ENCODE results near the gene ASTN2.

ASTN2 gene

DNA sequence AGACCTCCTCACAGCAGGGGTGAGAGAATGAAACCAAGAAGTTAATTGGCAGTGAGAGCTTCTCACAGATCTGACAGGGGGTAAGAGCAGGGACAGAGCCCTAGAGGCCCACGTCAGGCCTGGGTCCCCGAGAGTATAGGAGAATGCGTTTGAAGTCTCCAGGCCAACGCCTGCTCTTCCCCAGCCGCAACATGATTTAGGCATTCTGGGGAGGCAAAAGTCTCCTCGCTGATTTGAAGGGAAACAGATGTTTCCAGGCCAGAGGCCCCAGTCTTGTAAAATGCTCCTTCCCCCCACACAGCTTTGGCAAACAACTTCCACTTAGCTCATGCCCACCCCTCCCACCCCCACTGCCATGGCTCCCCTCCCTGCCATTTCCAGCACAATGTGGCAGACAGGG is 966.9 kb downstream of the ASTN2 start:
- no peak for DNase-seq (ENCODE audit: low read depth)
- TF ChIP-seq POLR2A (IDR thresholded peaks at IDR 0.05; ENCODE audit: extremely low read depth, insufficient read length): no peak
- no peak for TF ChIP-seq MYC (IDR thresholded peaks at IDR 0.05; ENCODE audit: low read depth, low read length)
- TF ChIP-seq, protein P1, sequence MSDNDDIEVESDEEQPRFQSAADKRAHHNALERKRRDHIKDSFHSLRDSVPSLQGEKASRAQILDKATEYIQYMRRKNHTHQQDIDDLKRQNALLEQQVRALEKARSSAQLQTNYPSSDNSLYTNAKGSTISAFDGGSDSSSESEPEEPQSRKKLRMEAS (IDR thresholded peaks at IDR 0.05; ENCODE audit: low read depth, low read length): no peak
- TF ChIP-seq, protein P2, sequence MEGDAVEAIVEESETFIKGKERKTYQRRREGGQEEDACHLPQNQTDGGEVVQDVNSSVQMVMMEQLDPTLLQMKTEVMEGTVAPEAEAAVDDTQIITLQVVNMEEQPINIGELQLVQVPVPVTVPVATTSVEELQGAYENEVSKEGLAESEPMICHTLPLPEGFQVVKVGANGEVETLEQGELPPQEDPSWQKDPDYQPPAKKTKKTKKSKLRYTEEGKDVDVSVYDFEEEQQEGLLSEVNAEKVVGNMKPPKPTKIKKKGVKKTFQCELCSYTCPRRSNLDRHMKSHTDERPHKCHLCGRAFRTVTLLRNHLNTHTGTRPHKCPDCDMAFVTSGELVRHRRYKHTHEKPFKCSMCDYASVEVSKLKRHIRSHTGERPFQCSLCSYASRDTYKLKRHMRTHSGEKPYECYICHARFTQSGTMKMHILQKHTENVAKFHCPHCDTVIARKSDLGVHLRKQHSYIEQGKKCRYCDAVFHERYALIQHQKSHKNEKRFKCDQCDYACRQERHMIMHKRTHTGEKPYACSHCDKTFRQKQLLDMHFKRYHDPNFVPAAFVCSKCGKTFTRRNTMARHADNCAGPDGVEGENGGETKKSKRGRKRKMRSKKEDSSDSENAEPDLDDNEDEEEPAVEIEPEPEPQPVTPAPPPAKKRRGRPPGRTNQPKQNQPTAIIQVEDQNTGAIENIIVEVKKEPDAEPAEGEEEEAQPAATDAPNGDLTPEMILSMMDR (IDR thresholded peaks at IDR 0.05; ENCODE audit: low read depth, low read length): no peak
- H3K4me3 ChIP-seq (ENCODE audit: low read depth, low read length): no peak overlapping the region

DNA sequence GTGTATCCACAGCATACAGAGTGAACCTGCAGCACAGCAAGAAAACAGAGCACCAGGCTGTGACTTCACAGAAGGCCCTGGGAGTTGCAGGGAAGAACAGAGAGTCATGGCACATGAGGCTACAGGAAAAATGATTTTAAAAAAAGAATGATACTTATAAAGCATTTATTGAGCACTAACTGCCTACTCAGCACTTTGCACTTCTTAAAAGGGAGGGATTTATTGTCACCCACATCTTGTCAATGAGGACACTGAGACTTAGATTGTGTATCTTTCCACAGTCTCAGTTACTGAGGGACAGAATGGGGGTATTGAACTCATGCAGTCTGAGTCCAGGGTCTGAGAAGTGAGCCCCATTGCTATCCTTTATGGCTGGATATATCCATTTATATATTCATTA is 972.3 kb downstream of the ASTN2 start:
- no peak overlapping the region for H3K4me3 ChIP-seq (ENCODE audit: low read depth, low read length)
- no peak for DNase-seq (ENCODE audit: low read depth)
- TF ChIP-seq, protein P1 (IDR thresholded peaks at IDR 0.05; ENCODE audit: low read depth, low read length): no peak

DNA sequence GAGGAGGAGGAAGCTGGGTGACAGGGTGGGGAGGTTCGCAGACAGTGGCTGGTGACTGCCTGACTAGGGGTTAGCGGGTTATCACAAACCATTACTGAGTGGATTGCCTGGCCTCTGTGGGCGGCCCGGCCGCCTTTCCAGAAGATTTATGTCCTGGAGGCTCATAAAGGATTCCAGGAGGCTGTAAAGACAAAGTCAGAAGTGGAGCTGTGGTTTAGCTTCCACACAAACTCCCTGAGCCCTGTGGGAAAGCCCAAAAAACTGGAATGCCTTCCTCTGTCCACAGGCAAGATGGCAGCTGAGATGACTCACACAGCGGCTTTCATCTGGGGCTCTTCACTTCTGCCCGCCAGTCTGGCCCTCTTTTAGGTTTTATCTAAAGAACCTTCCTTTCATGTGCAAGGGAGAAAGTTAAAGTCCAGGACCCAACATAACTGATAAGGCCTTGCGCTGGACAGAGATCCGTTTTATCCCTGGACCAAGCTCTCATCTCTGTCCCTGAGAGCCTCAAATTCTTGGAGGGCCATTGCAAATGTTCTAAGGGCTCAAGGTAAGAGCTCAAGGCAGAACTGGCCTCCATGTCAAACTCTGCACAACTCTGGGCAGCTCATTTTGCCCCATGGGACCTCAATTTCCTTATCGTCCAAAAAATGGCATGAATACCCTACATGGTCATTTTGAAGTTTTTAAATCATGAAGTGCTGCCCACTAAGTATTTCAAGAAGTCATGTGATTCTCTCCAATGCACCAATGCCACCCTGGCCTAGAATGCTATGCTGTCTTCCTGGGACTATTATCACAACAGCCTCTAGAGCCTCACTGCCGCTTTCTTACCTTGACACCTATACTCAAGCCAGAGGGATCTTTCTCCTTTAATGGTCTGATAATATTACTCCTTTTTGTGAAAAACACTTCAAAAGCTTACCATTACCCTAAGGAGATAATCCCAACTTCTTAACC is 977.2 kb downstream of the ASTN2 start:
- DNase-seq (ENCODE audit: low read depth): no peak
- H3K4me3 ChIP-seq (ENCODE audit: low read depth, low read length): no peak overlapping the region
- TF ChIP-seq, protein P1 (IDR thresholded peaks at IDR 0.05; ENCODE audit: low read depth, low read length): no peak
- TF ChIP-seq, protein P2 (IDR thresholded peaks at IDR 0.05; ENCODE audit: low read depth, low read length): no peak
- TF ChIP-seq MYC (IDR thresholded peaks at IDR 0.05; ENCODE audit: low read depth, low read length) (no peak), POLR2A (IDR thresholded peaks at IDR 0.05; ENCODE audit: extremely low read depth, insufficient read length) (no peak)

DNA sequence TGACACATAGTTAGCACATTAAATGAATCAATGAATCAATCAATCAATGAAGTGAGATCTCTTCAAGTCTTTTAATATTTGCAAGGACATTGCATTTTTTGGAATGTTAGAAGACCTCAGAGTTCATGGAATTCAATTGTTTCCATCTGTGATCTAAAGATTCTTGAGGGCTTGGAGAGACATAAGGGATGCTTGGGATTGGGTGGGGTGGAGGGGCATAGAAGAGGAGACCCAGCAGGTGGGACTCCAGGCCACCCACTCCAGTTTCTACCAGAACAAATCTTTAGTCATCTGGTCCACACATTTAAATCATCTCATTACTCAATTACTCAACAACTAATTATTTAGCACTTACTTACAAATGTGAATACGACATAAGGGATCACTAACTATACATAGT is 978.7 kb downstream of the ASTN2 start:
- TF ChIP-seq, protein P2 (IDR thresholded peaks at IDR 0.05; ENCODE audit: low read depth, low read length): no peak
- TF ChIP-seq MYC (IDR thresholded peaks at IDR 0.05; ENCODE audit: low read depth, low read length): no peak
- TF ChIP-seq POLR2A (IDR thresholded peaks at IDR 0.05; ENCODE audit: extremely low read depth, insufficient read length): no peak
- TF ChIP-seq, protein P1 (IDR thresholded peaks at IDR 0.05; ENCODE audit: low read depth, low read length): no peak
- no peak overlapping the region for H3K4me3 ChIP-seq (ENCODE audit: low read depth, low read length)
- DNase-seq (ENCODE audit: low read depth): no peak

DNA sequence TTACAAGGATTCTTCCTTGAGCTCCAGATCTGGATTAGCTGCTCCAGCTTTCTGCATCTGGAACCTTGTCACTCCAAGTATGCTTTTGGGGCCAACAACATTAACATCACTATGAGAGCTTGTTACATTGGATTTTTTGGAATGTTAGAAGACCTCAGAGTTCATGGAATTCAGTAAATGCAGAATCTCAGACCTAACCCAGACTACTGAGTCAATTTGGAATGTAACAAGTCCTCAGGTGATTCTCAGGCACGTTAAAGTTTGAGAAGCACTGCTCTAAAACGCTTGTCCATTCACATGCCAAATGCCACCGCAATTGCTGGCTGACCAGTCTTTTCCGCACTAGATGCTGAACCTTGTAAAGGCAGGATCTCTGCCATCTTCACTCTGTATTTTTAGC is 979.2 kb downstream of the ASTN2 start:
- DNase-seq (ENCODE audit: low read depth): no peak
- TF ChIP-seq, protein P1 (IDR thresholded peaks at IDR 0.05; ENCODE audit: low read depth, low read length): no peak
- no peak for TF ChIP-seq POLR2A (IDR thresholded peaks at IDR 0.05; ENCODE audit: extremely low read depth, insufficient read length)
- no peak for TF ChIP-seq MYC (IDR thresholded peaks at IDR 0.05; ENCODE audit: low read depth, low read length)
- no peak overlapping the region for H3K4me3 ChIP-seq (ENCODE audit: low read depth, low read length)

DNA sequence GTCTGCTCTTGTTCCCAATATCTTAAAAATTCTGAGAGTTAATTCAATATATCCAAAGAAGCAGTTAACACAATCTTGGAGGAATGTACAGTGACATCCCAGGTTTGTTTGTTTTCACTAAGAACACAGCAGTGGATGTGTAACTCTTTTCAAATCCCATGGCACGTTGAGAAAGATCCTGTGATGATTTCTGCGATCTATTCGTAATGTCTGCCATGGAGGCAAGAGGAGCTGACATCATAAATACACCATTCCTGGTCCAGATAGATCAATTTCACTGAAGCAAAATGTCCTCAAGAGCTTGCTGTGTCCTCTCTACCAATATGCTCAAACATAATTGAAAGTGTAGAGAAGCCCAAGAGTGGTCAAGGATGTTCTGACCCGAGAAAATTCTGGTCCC is 980.5 kb downstream of the ASTN2 start:
- TF ChIP-seq POLR2A (IDR thresholded peaks at IDR 0.05; ENCODE audit: extremely low read depth, insufficient read length): no peak
- TF ChIP-seq MYC (IDR thresholded peaks at IDR 0.05; ENCODE audit: low read depth, low read length): no peak
- TF ChIP-seq, protein P1 (IDR thresholded peaks at IDR 0.05; ENCODE audit: low read depth, low read length): no peak
- TF ChIP-seq, protein P2 (IDR thresholded peaks at IDR 0.05; ENCODE audit: low read depth, low read length): no peak
- DNase-seq (ENCODE audit: low read depth): no peak
- H3K4me3 ChIP-seq (ENCODE audit: low read depth, low read length): no peak overlapping the region
